Measurements from ENCODE around the gene FRMD8.

- TF ChIP-seq EP300 (IDR thresholded peaks at IDR 0.05) (peak in 1 of 2 donors; percentile 57), CTCF (IDR thresholded peaks at IDR 0.05) (peak; percentile 68 to 89 (median 83))
Observed at GRCh38 chr11:65366340-65366773, 20.1 kb upstream of the FRMD8 start.
